Cardiac muscle cell (in vitro differentiated cells and primary cell): ENCODE data around the gene POLA2. TPM values are rescaled to one million over a fixed set of nuclear protein-coding genes. Genes with fewer than 3 reads are reported as not detected.
A peak's percentile ranks its signal among the peaks of the same experiment; 100 is the strongest.
"Not testable (repeated sequence)": the region's sequence is repeated elsewhere in the genome, so short reads cannot be mapped to it uniquely, and the experiment has no call there.

ENCODE experiments used
- DNase-seq, 2 donors: peaks; one replicate each; pipeline versions ENCODE4 v3.0.0 to v3.0.0-alpha.2; 2010 to 2017; ENCODE audit warnings: low read depth in 1 of 2, low spot score in 1 of 2
- H3K27ac ChIP-seq: fragments of 200-600 bp; sonication (generic); 2 replicates; pipeline ENCODE4 v1.5.1; 2016
- H3K27me3 ChIP-seq: fragments of 200-600 bp; sonication (generic); 2 replicates; pipeline ENCODE4 v1.6.0; 2016; ENCODE audit warnings: control low read depth
- H3K36me3 ChIP-seq: fragments of 200-600 bp; sonication (generic); 2 replicates; pipeline ENCODE4 v1.5.1; 2016; ENCODE audit warnings: control low read depth
- H3K4me1 ChIP-seq: fragments of 200-600 bp; sonication (generic); 2 replicates; pipeline ENCODE4 v1.8.1; 2017; ENCODE audit warnings: low read depth, mild to moderate bottlenecking, mixed run types
- H3K4me3 ChIP-seq: fragments of 200-600 bp; sonication (generic); 2 replicates; pipeline ENCODE4 v1.5.1; 2016; ENCODE audit warnings: mild to moderate bottlenecking
- H3K9me3 ChIP-seq: fragments of 200-600 bp; sonication (generic); 2 replicates; pipeline ENCODE4 v1.5.1; 2017; ENCODE audit warnings: low read depth, mild to moderate bottlenecking, control low read depth
- CTCF ChIP-seq: IDR thresholded peaks from 2 replicates; pipeline ENCODE4 v1.5.1; 2012; ENCODE audit warnings: low read depth, mild to moderate bottlenecking, low read length
- polyA plus RNA-seq: library from polyadenylated mRNA; unstranded; fragments of >200 nt; fragmentation: Nextera tagmentation; extraction: Ambion mirVana; gene quantifications from 2 replicates; pipeline ENCODE4 v1.2.1, GENCODE V29; 2016
- total RNA-seq: library from RNA; depleted of rRNA; stranded (reverse); fragments of >200 nt; gene quantifications from 2 replicates; pipeline ENCODE4 v1.2.3, GENCODE V29; 2016

POLA2 gene
- total and polyA plus RNA-seq, 2 experiments from 2014 or later, result 20.3 to 31.7 TPM

GRCh38 chr11:65258988-65259387, 2.8 kb upstream of the POLA2 start:
- no peak for DNase-seq
- no peak for TF ChIP-seq CTCF
- Histone ChIP-seq H3K9me3 (no peaks in the 10 kb centered on the region), H3K27ac (no peak overlapping the region), H3K36me3 (no peaks in the 10 kb centered on the region), H3K27me3 (no peaks in the 10 kb centered on the region), H3K4me1 (peaks cover 4% of the 10 kb centered on the region), H3K4me3 (no peak overlapping the region)

- no peak for DNase-seq
- H3K4me3 ChIP-seq, result no peak overlapping the region
- H3K9me3 ChIP-seq, result no peaks in the 10 kb centered on the region
- TF ChIP-seq CTCF, result no peak
- H3K27me3 ChIP-seq, result no peaks in the 10 kb centered on the region
- no peaks in the 10 kb centered on the region for H3K36me3 ChIP-seq
- H3K4me1 ChIP-seq, result peaks cover 4% of the 10 kb centered on the region
- no peak overlapping the region for H3K27ac ChIP-seq
Measured at GRCh38 chr11:65260302-65260701, 1.5 kb upstream of the POLA2 start.

- no peaks in the 10 kb centered on the region for H3K9me3 ChIP-seq
- no peaks in the 10 kb centered on the region for H3K36me3 ChIP-seq
- peaks cover 4% of the 10 kb centered on the region for H3K4me1 ChIP-seq
- H3K27me3 ChIP-seq, result no peaks in the 10 kb centered on the region
- H3K4me3 ChIP-seq, result peak overlapping the region; percentile 61
- DNase-seq, result peak in 1 of 2 donors; percentile 16
- H3K27ac ChIP-seq, result peak overlapping the region; percentile 87
- TF ChIP-seq CTCF, result no peak
Measured at GRCh38 chr11:65260756-65261590, 789 bp upstream of the POLA2 start.

GRCh38 chr11:65262381-65262680, 569 bp downstream of the POLA2 start:
- Histone ChIP-seq H3K27me3 (no peaks in the 10 kb centered on the region), H3K9me3 (no peaks in the 10 kb centered on the region), H3K4me3 (peak overlapping the region; percentile 61), H3K27ac (peak overlapping the region; percentile 78), H3K36me3 (no peaks in the 10 kb centered on the region), H3K4me1 (peaks cover 4% of the 10 kb centered on the region)
- no peak for TF ChIP-seq CTCF
- DNase-seq, result no peak

GRCh38 chr11:65262776-65263175, 1.0 kb downstream of the POLA2 start:
- H3K36me3 ChIP-seq, result no peaks in the 10 kb centered on the region
- peaks cover 4% of the 10 kb centered on the region for H3K4me1 ChIP-seq
- H3K9me3 ChIP-seq, result no peaks in the 10 kb centered on the region
- no peaks in the 10 kb centered on the region for H3K27me3 ChIP-seq
- TF ChIP-seq CTCF, result no peak
- no peak for DNase-seq
- peak overlapping the region; percentile 61 for H3K4me3 ChIP-seq
- H3K27ac ChIP-seq, result peak overlapping the region; percentile 78

- H3K27ac ChIP-seq, H3K4me1 ChIP-seq, H3K36me3 ChIP-seq, H3K4me3 ChIP-seq, H3K9me3 ChIP-seq, DNase-seq, H3K27me3 ChIP-seq: not testable (repeated sequence)
Measured at GRCh38 chr11:65264747-65265146, 3.0 kb downstream of the POLA2 start.
